ENCODE data around the gene TUT1. TPM values are rescaled to one million over a fixed set of nuclear protein-coding genes. Genes with fewer than 3 reads are reported as not detected.
A peak's percentile ranks its signal among the peaks of the same experiment; 100 is the strongest.

The TUT1 gene
- total RNA-seq, 1 experiment from 2014 or later: 27.2 TPM

- H3K27ac Mint-ChIP-seq (ENCODE audit: unreplicated experiment): peak overlapping the region; percentile 49
- TF ChIP-seq CTCF (IDR thresholded peaks at IDR 0.05; ENCODE audit: insufficient read depth in 1 of 2, low read depth in 1 of 2, low read length in 1 of 2, severe bottlenecking in 1 of 2, unreplicated experiment in 1 of 2): no peak
- H3K4me3 ChIP-seq (ENCODE audit: low read depth, low read length): no peak overlapping the region
- intact Hi-C loops (cut with micrococcal nuclease; ENCODE audit: unreplicated experiment): no loop called here
- H3K9me3 ChIP-seq: no peaks in the 10 kb centered on the region
- BruUV-seq (replicated peaks): no TSS peak
- peaks cover 7% of the 10 kb centered on the region for H3K4me1 Mint-ChIP-seq (ENCODE audit: low read depth, unreplicated experiment)
- H3K4me3 Mint-ChIP-seq (ENCODE audit: unreplicated experiment): no peak overlapping the region
- H3K36me3 Mint-ChIP-seq (ENCODE audit: insufficient read depth, unreplicated experiment): peaks cover 100% of the 10 kb centered on the region
- H3K27me3 ChIP-seq (replicated peaks; ENCODE audit: control insufficient read depth, insufficient read depth, low read length): no peaks in the 10 kb centered on the region
- ChIA-PET CTCF (no interaction called here), POLR2A (no interaction called here)
- DNase-seq: no peak
- H3K4me1 ChIP-seq: no peaks in the 10 kb centered on the region
- H3K27me3 Mint-ChIP-seq (ENCODE audit: insufficient read depth, unreplicated experiment): no peaks in the 10 kb centered on the region
- peaks cover 21% of the 10 kb centered on the region for H3K36me3 ChIP-seq (ENCODE audit: control insufficient read depth, insufficient read depth, low read length)
- H3K9me3 Mint-ChIP-seq (ENCODE audit: unreplicated experiment): peaks cover 15% of the 10 kb centered on the region
Observed at GRCh38 chr11:62532096-62532495, 59.2 kb downstream of the TUT1 start.

Small RNAs within 50 kb of the gene (microRNA-seq; reads per million reads assigned to microRNA genes)
- gene MIR6747: 3.0 reads per million, percentile 19 among the genes with 10 or more reads in this experiment

Other genes starting within 250 kb of the TUT1 start
- gene SCGB1A1, start 172.5 kb downstream of the TUT1 start, total RNA-seq (2022): not detected in 2 replicates
- gene AHNAK, start 44.7 kb downstream of the TUT1 start, total RNA-seq (2022): 312 and 324 TPM in 2 replicates
- gene EEF1G, start 17.6 kb downstream of the TUT1 start, total RNA-seq (2022): 2,004 and 2,035 TPM in 2 replicates
- 134 and 135 TPM in 2 replicates for gene MTA2, start 10.3 kb upstream of the TUT1 start, total RNA-seq (2022)
- gene EML3, start 21.3 kb upstream of the TUT1 start, total RNA-seq (2022): 61.2 and 68.7 TPM in 2 replicates
- gene ROM1, start 21.7 kb upstream of the TUT1 start, total RNA-seq (2022): 1.1 and 1.3 TPM in 2 replicates
- 37.2 and 37.6 TPM in 2 replicates for gene B3GAT3, start 30.5 kb upstream of the TUT1 start, total RNA-seq (2022)
- gene GANAB, start 55.1 kb upstream of the TUT1 start, total RNA-seq (2022): 414 and 442 TPM in 2 replicates
- 22.2 TPM in 2 replicates for gene INTS5, start 61.8 kb upstream of the TUT1 start, total RNA-seq (2022)
- 115 and 123 TPM in 2 replicates for gene C11orf98, start 73.7 kb upstream of the TUT1 start, total RNA-seq (2022)
- gene CSKMT, start 73.8 kb upstream of the TUT1 start, total RNA-seq (2022): 38.2 and 40.1 TPM in 2 replicates
- 23.9 and 24.0 TPM in 2 replicates for gene UQCC3, start 80.2 kb upstream of the TUT1 start, total RNA-seq (2022)
- gene LBHD1, start 80.7 kb upstream of the TUT1 start, total RNA-seq (2022): 11.9 and 13.6 TPM in 2 replicates
- 116 and 118 TPM in 2 replicates for gene UBXN1, start 87.5 kb upstream of the TUT1 start, total RNA-seq (2022)
- gene LRRN4CL, start 98.0 kb upstream of the TUT1 start, total RNA-seq (2022): 0.35 and 0.64 TPM in 2 replicates
- 39.2 and 48.2 TPM in 2 replicates for gene BSCL2, start 115.9 kb upstream of the TUT1 start, total RNA-seq (2022)
- gene GNG3, start 116.2 kb upstream of the TUT1 start, total RNA-seq (2022): not detected in 2 replicates
- 60.0 and 62.9 TPM in 2 replicates for gene HNRNPUL2, start 135.9 kb upstream of the TUT1 start, total RNA-seq (2022)
- 47.0 and 53.6 TPM in 2 replicates for gene TTC9C, start 137.0 kb upstream of the TUT1 start, total RNA-seq (2022)
- gene ZBTB3, start 162.6 kb upstream of the TUT1 start, total RNA-seq (2022): 8.2 and 10.9 TPM in 2 replicates
- gene POLR2G, start 170.1 kb upstream of the TUT1 start, total RNA-seq (2022): 139 TPM in 2 replicates
- gene TAF6L, start 179.9 kb upstream of the TUT1 start, total RNA-seq (2022): 26.8 and 30.1 TPM in 2 replicates
- gene TMEM179B, start 195.9 kb upstream of the TUT1 start, total RNA-seq (2022): 59.9 and 68.4 TPM in 2 replicates
- 22.7 and 28.1 TPM in 2 replicates for gene TMEM223, start 200.5 kb upstream of the TUT1 start, total RNA-seq (2022)
- gene NXF1, start 213.9 kb upstream of the TUT1 start, total RNA-seq (2022): 77.5 and 77.6 TPM in 2 replicates
- 39.9 and 44.2 TPM in 2 replicates for gene STX5, start 240.5 kb upstream of the TUT1 start, total RNA-seq (2022)
- gene TEX54, start 241.3 kb upstream of the TUT1 start, total RNA-seq (2022): 0.95 TPM in 1 of 2 replicates, not detected in the other
- gene WDR74, start 248.1 kb upstream of the TUT1 start, total RNA-seq (2022): 112 and 115 TPM in 2 replicates

Measured in Caco-2 (cell line).